Measurements from ENCODE around the gene PRF1. TPM values are rescaled to one million over a fixed set of nuclear protein-coding genes. Genes with fewer than 3 reads are reported as not detected.
"Not testable (repeated sequence)": the region's sequence is repeated elsewhere in the genome, so short reads cannot be mapped to it uniquely, and the experiment has no call there.

The PRF1 gene
- total RNA-seq, 1 donor from 2014 or later = not detected

- no peak for DNase-seq (ENCODE audit: low read depth)
Measured at GRCh38 chr10:70594161-70594560, 8.4 kb downstream of the PRF1 start.

- DNase-seq (ENCODE audit: low read depth) = no peak
Measured at GRCh38 chr10:70593513-70593890, 9.0 kb downstream of the PRF1 start.

DNA sequence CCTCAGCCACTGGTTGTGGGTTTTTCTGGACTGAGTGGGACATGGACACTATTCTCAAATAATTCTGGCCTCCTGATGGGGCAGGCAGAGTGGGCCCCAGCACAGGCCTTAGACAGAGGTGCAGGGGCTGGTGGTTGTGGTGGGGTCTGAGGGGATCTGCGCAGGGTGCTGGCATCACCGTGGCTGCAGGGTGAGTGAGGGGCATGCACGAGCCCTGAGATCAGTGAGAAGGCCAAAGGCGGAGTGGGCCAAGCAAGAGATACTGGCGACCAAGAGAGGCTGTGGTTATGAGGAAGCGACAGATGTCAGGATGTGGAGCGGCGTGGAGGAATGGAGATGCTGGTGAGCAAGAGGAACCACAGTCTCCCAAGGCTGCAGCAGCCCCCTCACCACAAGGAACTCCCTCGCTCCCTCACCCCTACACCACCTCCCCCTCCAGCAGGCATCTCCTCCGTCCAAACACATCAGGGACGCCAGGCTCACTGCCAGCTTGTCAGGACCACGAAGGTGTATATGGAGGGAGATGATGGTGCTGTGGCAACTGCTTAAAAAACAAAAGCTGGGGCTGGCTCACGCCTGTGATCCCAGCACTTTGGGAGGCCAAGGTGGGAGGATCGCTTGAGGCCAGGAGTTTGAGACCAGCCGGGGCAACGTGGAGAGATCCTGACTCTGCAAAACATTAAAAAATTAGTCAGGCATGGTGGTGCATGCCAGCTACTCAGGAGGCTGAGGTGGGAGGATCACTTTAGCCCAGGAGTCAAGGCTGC lies 9.6 kb downstream of the PRF1 start:
- DNase-seq (ENCODE audit: low read depth) = no peak

DNA sequence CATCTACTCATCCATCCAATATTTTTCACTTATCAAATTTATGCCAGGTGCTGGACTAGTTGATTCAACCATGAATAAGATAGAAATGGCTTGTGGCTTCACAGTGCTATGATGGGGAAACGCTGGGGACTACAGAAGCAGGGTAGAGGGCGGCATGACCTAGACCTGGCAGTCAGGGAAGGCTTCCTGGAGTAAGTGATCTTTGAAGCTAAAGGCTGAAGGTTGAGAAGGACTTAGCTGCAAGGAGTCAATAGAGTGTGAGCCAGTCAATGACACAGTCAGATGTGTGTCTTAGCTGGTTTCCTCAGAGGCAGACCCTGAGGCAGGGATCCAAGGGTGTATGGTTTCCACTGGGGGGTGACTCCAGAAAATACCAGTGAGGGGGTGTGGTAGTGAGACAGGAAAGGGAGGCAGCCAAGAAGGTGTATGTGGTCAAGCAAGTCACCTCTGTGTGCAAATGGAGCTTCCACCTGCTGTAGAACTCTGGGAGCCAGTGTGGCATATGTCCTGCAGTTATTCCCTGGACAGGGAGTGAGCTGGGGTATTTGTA lies 10.3 kb downstream of the PRF1 start:
- DNase-seq (ENCODE audit: low read depth) = no peak

- DNase-seq (ENCODE audit: low read depth) = no peak
Measured at GRCh38 chr10:70590655-70591416, 11.7 kb downstream of the PRF1 start.

- no peak for DNase-seq (ENCODE audit: low read depth)
Measured at GRCh38 chr10:70589762-70590654, 12.5 kb downstream of the PRF1 start.

- DNase-seq (ENCODE audit: low read depth) = no peak
Measured at GRCh38 chr10:70588859-70589570, 13.5 kb downstream of the PRF1 start.

GRCh38 chr10:70588255-70588654 lies 14.3 kb downstream of the PRF1 start:
- DNase-seq (ENCODE audit: low read depth) = no peak

- no peak for DNase-seq (ENCODE audit: low read depth)
Measured at GRCh38 chr10:70587045-70587658, 15.4 kb downstream of the PRF1 start.

DNA sequence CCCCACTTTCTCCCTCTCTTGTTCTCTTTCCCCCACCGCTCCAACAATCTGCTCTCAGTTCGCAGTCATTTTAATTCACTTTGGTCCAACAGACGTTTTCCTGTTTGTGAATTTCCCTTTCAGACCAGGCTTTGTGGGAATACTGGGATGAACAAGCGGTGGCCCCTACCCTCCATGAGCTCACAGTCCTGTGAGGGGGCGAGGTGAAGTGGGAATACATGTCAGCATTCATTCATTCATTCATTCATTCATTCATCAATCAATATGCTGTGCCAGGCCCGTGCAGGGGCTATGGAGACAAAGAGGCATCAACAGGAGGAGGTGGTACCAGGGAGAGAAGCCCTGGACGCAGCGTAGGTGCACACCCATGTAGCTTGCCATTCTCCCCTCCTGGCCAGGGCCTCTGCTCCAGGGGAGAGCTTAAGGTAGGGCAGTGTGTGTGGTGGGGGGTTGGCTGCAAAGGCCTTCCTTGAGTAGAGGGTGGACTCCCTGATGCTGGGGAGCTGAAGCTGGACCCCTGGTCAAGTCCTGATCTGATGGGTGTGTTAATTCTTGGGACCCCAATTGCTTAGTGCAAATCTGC lies 16.1 kb downstream of the PRF1 start:
- no peak for DNase-seq (ENCODE audit: low read depth)

DNA sequence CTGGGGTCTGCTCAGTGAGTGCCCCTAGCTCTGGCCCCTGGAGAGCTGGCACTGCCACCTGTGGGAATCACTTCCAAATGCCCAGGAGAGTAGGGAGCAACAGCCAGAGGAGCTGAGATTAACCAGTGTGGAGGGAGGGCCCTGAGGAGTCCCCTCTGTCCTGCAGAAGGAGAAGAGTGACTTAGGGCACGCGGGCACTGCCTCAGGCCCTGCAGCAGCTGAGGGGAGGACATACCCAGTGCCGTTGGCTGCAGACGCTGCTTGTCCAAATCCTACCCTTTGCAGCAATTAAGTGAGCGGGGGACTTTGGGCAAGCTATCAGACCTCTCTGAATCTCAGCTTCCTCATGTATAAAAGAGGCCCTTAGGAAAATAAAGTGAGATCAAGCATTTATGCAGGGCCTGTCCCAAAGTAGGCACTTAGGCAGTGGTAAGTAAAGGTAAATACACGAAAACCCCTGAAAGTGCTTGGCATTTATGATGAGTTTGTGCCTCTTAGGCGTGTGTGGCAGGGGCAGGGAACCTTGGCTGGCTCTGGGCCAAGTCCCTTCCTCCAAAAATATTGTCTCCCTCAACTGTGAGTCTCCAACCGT lies 16.9 kb downstream of the PRF1 start:
- no peak for DNase-seq (ENCODE audit: low read depth)

DNA sequence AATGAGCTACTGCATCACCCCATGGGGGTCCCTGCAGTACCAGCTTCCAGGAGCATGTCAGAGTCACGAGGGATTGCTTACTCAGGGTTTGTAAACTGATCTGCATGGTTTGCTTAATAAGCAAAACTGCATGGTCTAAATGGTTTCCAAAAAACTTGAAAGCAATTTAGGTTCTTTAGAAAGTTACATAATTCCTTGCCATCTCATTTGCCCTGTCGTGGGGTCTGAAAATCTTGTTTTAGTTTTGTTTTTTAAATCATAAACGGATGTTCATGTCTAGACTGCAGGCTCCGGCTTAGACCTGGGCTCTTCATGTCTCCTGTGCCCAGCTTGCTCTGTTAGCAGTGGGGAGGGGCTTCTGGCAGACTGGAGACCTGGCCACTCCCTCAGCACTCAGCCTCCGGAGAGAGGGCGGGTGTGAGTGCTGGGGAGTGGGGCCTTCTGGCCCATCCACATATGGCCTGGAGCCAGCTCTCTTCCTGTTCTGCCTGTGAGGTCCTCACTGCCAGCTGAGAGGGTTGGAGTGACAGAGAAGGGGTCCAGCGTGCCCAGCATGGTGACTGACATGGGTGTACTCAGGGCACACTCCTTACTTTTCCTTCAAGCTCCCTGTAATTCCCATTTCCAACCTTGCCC lies 17.5 kb downstream of the PRF1 start:
- DNase-seq (ENCODE audit: low read depth) = peak; percentile 17

DNA sequence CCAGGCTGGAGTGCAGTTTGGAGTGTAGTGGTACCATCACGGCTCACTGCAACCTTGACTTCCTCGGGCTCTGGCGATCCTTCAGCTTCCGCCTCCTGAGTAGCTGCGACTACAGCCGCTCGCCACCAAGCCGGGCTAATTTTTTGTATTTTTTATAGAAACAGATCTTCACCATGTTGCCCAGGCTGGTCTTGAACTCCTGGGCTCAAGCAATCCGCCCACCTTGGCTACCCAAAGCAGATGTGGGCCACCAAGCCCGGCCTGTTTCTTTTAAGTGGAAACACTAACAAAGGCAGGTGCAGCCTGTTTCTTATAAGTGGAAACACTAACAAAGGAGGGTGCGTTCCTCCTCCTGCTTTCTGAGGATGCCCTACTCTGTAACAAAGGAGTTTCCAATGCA lies 18.2 kb downstream of the PRF1 start:
- no peak for DNase-seq (ENCODE audit: low read depth)

DNA sequence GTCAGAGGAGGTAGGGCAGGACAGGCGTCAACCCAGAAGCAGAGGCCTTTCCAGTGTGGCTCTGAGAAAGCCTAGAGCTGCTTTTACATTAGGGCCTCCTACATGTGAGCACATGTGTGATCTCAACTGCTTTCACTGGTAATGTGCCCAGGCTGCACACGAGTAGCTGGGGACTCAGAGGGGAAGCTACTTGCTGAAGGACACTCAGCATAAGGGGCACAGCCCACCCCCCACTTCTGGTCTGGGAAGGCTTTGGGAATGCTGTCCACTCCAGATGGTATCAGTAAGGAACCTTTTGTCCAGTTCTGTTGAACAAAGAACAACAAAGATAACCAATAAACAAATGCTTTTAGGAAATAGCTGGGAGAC lies 18.9 kb downstream of the PRF1 start:
- no peak for DNase-seq (ENCODE audit: low read depth)

DNA sequence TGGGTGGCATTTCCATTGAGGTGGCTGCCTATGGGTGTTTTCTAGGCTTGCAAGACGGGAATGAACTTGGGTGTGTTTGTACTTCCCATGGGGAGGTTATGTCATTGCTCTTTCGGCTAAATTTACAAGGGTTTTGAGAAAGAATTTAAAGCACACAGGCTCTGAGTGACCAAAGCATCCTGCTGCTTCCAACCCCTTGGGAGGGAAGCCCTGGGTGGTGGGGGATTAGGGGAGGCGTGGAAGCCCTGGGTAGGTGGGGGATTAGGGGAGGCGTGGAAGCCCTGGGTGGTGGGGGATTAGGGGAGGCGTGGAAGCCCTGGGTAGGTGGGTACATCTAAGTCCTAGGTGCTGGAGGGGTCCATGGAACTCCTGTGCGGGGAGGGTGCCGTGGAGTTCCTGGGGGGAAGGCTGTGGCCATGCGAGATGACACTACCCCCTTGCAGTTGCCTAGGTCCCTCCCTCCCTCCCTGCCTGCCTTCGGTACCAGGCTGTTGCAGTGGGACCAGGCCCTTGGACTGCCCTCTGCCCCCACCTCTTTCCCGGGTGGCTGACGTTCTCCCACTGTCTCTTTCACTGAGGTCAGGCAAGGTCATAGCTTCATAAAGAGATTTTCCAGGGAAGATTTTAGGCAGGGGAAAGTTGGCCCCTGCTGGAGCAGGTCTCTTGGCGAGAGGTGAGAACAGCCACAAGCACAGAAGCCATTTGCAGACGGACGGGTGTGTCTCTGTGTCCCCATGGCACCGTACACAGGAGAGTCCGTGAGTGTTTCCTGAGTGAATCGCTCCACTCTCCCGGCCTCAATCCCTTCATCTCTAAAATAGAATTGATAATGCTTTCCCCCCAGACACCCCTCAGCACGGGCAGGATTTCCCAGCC lies 19.5 kb downstream of the PRF1 start:
- no peak for DNase-seq (ENCODE audit: low read depth)

DNA sequence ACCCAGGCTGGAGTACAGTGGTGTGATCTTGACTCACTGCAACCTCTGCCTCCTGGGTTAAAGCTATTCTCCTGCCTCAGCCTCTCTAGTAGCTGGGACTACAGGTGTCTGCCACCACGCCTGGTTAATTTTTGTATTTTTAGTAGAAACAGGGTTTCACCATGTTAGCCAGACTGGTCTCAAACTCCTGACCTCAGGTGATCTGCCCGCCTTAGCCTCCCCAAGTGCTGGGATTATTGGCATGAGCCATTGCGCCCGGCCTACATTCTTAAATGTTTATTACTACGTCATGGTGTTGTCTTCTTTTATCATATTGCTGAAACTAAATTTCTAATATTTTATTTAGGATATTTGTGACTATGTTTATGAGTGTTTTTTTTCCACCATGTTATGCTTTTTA lies 21.4 kb downstream of the PRF1 start:
- not testable (repeated sequence) for DNase-seq (ENCODE audit: low read depth)

- DNase-seq (ENCODE audit: low read depth) = peak; percentile 25
Measured at GRCh38 chr10:70579234-70580002, 23.1 kb downstream of the PRF1 start.

DNA sequence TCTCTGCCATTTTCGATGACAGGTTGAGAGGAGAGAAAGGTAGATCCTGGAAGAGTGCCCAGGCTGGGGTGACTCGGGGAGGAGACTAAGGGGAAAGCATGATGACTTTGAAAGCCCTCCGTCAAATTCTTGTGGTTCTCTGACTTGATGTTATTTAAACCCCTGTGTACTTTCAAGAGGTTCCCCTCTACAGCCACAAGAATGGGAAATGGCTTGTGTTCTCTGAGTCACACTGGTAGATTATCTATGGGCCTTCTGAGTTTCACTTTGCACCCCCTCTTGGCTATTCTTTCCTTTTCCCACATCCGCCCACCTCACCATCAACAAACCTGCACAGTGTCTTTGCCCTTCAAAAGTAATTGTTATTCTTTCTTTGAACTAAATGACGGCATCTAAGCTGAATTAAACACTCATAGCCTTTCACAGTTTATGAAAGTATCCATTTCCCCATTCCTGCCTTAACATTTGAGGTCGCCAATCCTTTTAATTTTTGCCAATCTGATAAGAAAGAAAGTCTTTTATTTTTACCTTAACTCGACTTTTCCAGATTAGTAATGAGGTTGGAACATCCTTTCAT lies 24.1 kb downstream of the PRF1 start:
- peak; percentile 99 for DNase-seq (ENCODE audit: low read depth)

Measured in renal cortical epithelial cell (primary cell).